Stimulated activated CD4-positive, alpha-beta T cell treated with anti-CD3 and anti-CD28 coated beads, Interleukin-2, amount 100 ng/mL, for 4 hours (primary cell): ENCODE data around the gene MYO5C.
A peak's percentile ranks its signal among the peaks of the same experiment; 100 is the strongest.

Source experiments
- DNase-seq: peaks from one replicate; pipeline ENCODE4 v3.0.0-alpha.2; 2020; ENCODE audit warnings: low read depth

The MYO5C gene

GRCh38 chr15:52295421-52296001, at the start of gene MYO5C:
TSS of gene MYO5C (minus strand) at chr15:52295804. CDS start at chr15:52295636, 168 bp downstream.
- no peak for DNase-seq

GRCh38 chr15:52344592-52344991, 49.0 kb upstream of the MYO5C start:
- no peak for DNase-seq

- no peak for DNase-seq
Measured at GRCh38 chr15:52343831-52344230, 48.2 kb upstream of the MYO5C start.

- DNase-seq = no peak
Measured at GRCh38 chr15:52340093-52340492, 44.5 kb upstream of the MYO5C start.

GRCh38 chr15:52338891-52339290, 43.3 kb upstream of the MYO5C start:
- no peak for DNase-seq

GRCh38 chr15:52338058-52338457, 42.5 kb upstream of the MYO5C start:
- no peak for DNase-seq

- DNase-seq = no peak
Measured at GRCh38 chr15:52337198-52337853, 41.7 kb upstream of the MYO5C start.

- DNase-seq = no peak
Measured at GRCh38 chr15:52336529-52336928, 40.9 kb upstream of the MYO5C start.

- no peak for DNase-seq
Measured at GRCh38 chr15:52334491-52335160, 39.0 kb upstream of the MYO5C start.

- DNase-seq = peak; percentile 27
Measured at GRCh38 chr15:52331490-52332240, 36.1 kb upstream of the MYO5C start.

GRCh38 chr15:52329987-52330386, 34.4 kb upstream of the MYO5C start:
- no peak for DNase-seq

GRCh38 chr15:52329150-52329549, 33.5 kb upstream of the MYO5C start:
- DNase-seq = no peak

- no peak for DNase-seq
Measured at GRCh38 chr15:52328680-52329079, 33.1 kb upstream of the MYO5C start.

GRCh38 chr15:52326756-52327155, 31.2 kb upstream of the MYO5C start:
- DNase-seq = no peak

GRCh38 chr15:52324109-52324508, 28.5 kb upstream of the MYO5C start:
- DNase-seq = no peak

GRCh38 chr15:52318729-52319500, 23.3 kb upstream of the MYO5C start:
- DNase-seq = no peak

GRCh38 chr15:52317688-52318087, 22.1 kb upstream of the MYO5C start:
- DNase-seq = no peak

- no peak for DNase-seq
Measured at GRCh38 chr15:52317022-52317421, 21.4 kb upstream of the MYO5C start.

GRCh38 chr15:52309154-52309548, 13.5 kb upstream of the MYO5C start:
- no peak for DNase-seq

GRCh38 chr15:52308446-52309153, 13.0 kb upstream of the MYO5C start:
- no peak for DNase-seq

GRCh38 chr15:52307847-52308246, 12.2 kb upstream of the MYO5C start:
- DNase-seq = no peak
